Trophoblast cell (in vitro differentiated cells and primary cell): ENCODE data around the gene UCN2.
"Not testable (repeated sequence)": the region's sequence is repeated elsewhere in the genome, so short reads cannot be mapped to it uniquely, and the experiment has no call there.

Source experiments
- DNase-seq, 2 donors: peaks; one replicate each; pipeline ENCODE4 v3.0.0-alpha.2; 2016
- H2AFZ ChIP-seq: 2 replicates; pipeline ENCODE4 v1.6.1; 2013; ENCODE audit warnings: low read length, moderate library complexity, mild to moderate bottlenecking; ENCODE audit not compliant: insufficient read depth, poor library complexity
- H2AK5ac ChIP-seq: 2 replicates; pipeline ENCODE4 v1.6.1; 2013; ENCODE audit warnings: mild to moderate bottlenecking, low read length
- H2BK120ac ChIP-seq: 2 replicates; pipeline ENCODE4 v1.6.1; 2013; ENCODE audit warnings: low read length, mild to moderate bottlenecking, moderate library complexity; ENCODE audit not compliant: insufficient read depth, poor library complexity
- H2BK12ac ChIP-seq: 2 replicates; pipeline ENCODE4 v1.6.1; 2013; ENCODE audit warnings: mild to moderate bottlenecking, low read length, moderate library complexity
- H2BK5ac ChIP-seq: 2 replicates; pipeline ENCODE4 v1.6.1; 2013; ENCODE audit warnings: low read length, low read depth, moderate library complexity, mild to moderate bottlenecking; ENCODE audit not compliant: poor library complexity
- H3K14ac ChIP-seq: 2 replicates; pipeline ENCODE4 v1.6.1; 2013; ENCODE audit warnings: mild to moderate bottlenecking, low read length
- H3K18ac ChIP-seq: 2 replicates; pipeline ENCODE4 v1.6.1; 2013; ENCODE audit warnings: mild to moderate bottlenecking, low read length
- H3K23ac ChIP-seq: 2 replicates; pipeline ENCODE4 v1.6.1; 2013; ENCODE audit warnings: low read length
- H3K27ac ChIP-seq: 2 replicates; pipeline ENCODE4 v1.5.1; 2013; ENCODE audit warnings: low read depth, mild to moderate bottlenecking, inconsistent platforms, low read length, moderate library complexity
- H3K27me3 ChIP-seq: 2 replicates; pipeline ENCODE4 v1.6.1; 2013; ENCODE audit warnings: inconsistent platforms, mild to moderate bottlenecking, low read length, moderate library complexity; ENCODE audit not compliant: insufficient read depth
- H3K36me3 ChIP-seq, 2 experiments: 1 replicate in 1 of 2; 2 replicates in 1 of 2; pipeline ENCODE4 v1.6.1; 2013; ENCODE audit warnings: low read length in 2 of 2, mild to moderate bottlenecking in 2 of 2, moderate library complexity in 1 of 2; ENCODE audit not compliant: insufficient read depth in 2 of 2, control insufficient read depth in 1 of 2
- H3K4ac ChIP-seq: 2 replicates; pipeline ENCODE4 v1.6.1; 2013; ENCODE audit warnings: low read depth, mild to moderate bottlenecking, low read length, moderate library complexity
- H3K4me1 ChIP-seq, 2 experiments: 1 replicate in 1 of 2; 2 replicates in 1 of 2; pipeline ENCODE4 v1.6.1; 2013; ENCODE audit warnings: low read length in 2 of 2, mild to moderate bottlenecking in 2 of 2, moderate library complexity in 1 of 2; ENCODE audit not compliant: insufficient read depth in 2 of 2, control insufficient read depth in 1 of 2
- H3K4me2 ChIP-seq: 2 replicates; pipeline ENCODE4 v1.6.1; 2013; ENCODE audit warnings: inconsistent platforms, mild to moderate bottlenecking, low read length, moderate library complexity
- H3K4me3 ChIP-seq: 2 replicates; pipeline ENCODE4 v1.5.1; 2013; ENCODE audit warnings: mild to moderate bottlenecking, low read depth, low read length, inconsistent platforms
- H3K79me1 ChIP-seq: one replicate; pipeline ENCODE4 v1.6.1; 2013; ENCODE audit warnings: low read length
- H3K79me2 ChIP-seq: 2 replicates; pipeline ENCODE4 v1.6.1; 2013; ENCODE audit warnings: low read length, mild to moderate bottlenecking; ENCODE audit not compliant: control insufficient read depth, insufficient read depth, poor library complexity
- H3K9ac ChIP-seq: 2 replicates; pipeline ENCODE4 v1.6.1; 2013; ENCODE audit warnings: mild to moderate bottlenecking, low read length
- H3K9me3 ChIP-seq: 2 replicates; pipeline ENCODE4 v1.6.1; 2013; ENCODE audit warnings: low read depth, mild to moderate bottlenecking, control low read depth, inconsistent platforms, low read length; ENCODE audit not compliant: insufficient read depth
- H4K12ac ChIP-seq: 2 replicates; pipeline ENCODE4 v1.6.1; 2013; ENCODE audit warnings: low read depth, mild to moderate bottlenecking, low read length, moderate library complexity
- H4K8ac ChIP-seq: 2 replicates; pipeline ENCODE4 v1.6.1; 2013; ENCODE audit warnings: low read depth, mild to moderate bottlenecking, low read length, moderate library complexity
- H4K91ac ChIP-seq: one replicate; pipeline ENCODE4 v1.6.1; 2013; ENCODE audit warnings: low read depth, mild to moderate bottlenecking, low read length, moderate library complexity
- WGBS: extraction: QIAGEN DNeasy Blood & Tissue Kit; methylation state at CpG from one replicate; pipeline ENCODE4 v1.1.7; 2013; ENCODE audit warnings: missing lambda C conversion rate; ENCODE audit not compliant: insufficient read length, insufficient coverage; ENCODE audit errors: extremely low coverage; 5-methylcytosine and 5-hydroxymethylcytosine counted together

The UCN2 gene

DNA sequence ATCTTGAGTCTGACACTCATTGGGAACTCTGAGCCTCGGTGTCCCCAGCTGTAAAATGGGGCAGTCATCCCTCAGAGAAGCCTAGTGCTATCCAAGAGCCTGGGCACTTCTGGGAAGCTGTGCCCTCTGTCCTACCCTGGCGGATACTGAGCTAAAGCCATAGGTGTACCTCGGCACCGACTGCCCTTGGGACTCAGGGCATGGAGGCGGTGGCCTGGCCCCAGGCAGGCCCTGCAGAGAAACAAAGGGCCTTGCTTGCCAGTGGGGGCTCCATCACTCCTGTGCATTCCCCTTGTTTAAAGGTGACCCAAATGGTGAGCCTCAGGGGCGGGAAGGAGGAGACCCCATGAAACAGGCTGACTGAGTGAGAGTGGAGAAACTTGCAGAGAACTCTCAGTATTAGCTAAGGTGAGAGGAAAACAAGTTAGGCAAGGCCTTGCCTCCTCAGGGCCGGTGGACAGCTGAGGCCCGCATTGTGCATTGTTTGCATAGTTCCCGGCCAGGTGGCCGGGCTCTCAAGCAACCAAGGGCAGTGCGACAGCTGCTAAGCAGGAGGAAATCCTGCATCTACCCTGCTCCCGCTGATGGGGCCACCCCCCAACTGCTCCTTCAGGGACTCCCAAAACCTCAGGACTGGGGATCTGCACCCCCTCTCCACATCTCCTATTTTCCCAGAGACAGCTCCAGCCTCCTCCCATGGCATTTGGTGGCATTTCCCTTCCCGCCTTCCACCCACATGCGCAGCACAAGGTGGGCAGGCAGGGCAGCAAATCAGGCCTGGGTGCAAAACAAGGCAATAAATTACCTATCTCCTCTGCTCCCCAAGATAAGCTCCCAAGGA is 11.2 kb downstream of the UCN2 start:
- no peak overlapping the region for H2AFZ ChIP-seq
- H3K18ac ChIP-seq = no peak overlapping the region
- WGBS = no CpG with 5 or more reads among the region's 14 CpGs
- H3K4ac ChIP-seq = no peak overlapping the region
- H3K4me2 ChIP-seq = no peak overlapping the region
- H2BK12ac ChIP-seq = peak overlapping the region; percentile 34
- H2AK5ac ChIP-seq = peak overlapping the region; percentile 27
- peak; percentile 95 for DNase-seq
- H4K8ac ChIP-seq = no peak overlapping the region
- peak overlapping the region; percentile 20 for H2BK120ac ChIP-seq
- H3K27me3 ChIP-seq = no peaks in the 10 kb centered on the region
- no peak overlapping the region for H4K12ac ChIP-seq
- H2BK5ac ChIP-seq = no peak overlapping the region
- H3K9ac ChIP-seq = peak overlapping the region; percentile 3
- no peaks in the 10 kb centered on the region for H3K9me3 ChIP-seq
- peak overlapping the region; percentile 2 for H4K91ac ChIP-seq
- peaks cover 9% of the 10 kb centered on the region for H3K79me2 ChIP-seq
- peaks cover 8 to 25% of the 10 kb centered on the region in 2 experiments for H3K36me3 ChIP-seq
- H3K79me1 ChIP-seq = peaks cover 9% of the 10 kb centered on the region
- H3K14ac ChIP-seq = no peak overlapping the region
- no peak overlapping the region for H3K4me3 ChIP-seq
- peaks cover 19 to 22% of the 10 kb centered on the region in 2 experiments for H3K4me1 ChIP-seq
- H3K23ac ChIP-seq = no peak overlapping the region
- H3K27ac ChIP-seq = no peak overlapping the region

DNA sequence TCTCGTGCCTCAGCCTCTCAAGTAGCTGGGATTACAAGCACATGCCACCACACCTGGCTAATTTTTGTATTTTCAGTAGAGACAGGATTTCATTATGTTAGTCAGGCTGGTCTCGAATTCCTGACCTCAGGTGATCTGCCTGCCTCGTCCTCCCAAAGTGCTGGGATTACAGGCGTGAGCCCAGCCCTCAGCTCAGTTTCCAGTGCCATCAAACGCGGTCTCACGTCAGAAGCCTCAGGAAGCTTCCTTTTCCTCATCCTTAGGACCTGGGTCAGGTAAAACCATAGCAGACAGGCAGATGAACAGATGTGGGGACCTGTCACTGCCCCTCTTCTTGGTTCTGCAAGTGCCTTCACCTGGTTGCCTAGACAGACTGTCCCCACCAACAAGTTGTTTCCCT is 11.9 kb downstream of the UCN2 start:
- no CpG with 5 or more reads among the region's 7 CpGs for WGBS
- not testable (repeated sequence) for H4K12ac ChIP-seq, H3K79me1 ChIP-seq, H3K18ac ChIP-seq, H3K4me3 ChIP-seq, H3K27me3 ChIP-seq, H3K9me3 ChIP-seq, H3K14ac ChIP-seq, H4K8ac ChIP-seq, H2AFZ ChIP-seq, H3K23ac ChIP-seq, H3K9ac ChIP-seq, H3K79me2 ChIP-seq, H3K4me2 ChIP-seq, H2BK5ac ChIP-seq, H3K27ac ChIP-seq, H3K4ac ChIP-seq
- H2BK12ac ChIP-seq = peak overlapping the region; percentile 34
- DNase-seq = peak; percentile 78 to 82
- H2AK5ac ChIP-seq = peak overlapping the region; percentile 27
- H2BK120ac ChIP-seq = peak overlapping the region; percentile 20
- H3K4me1 ChIP-seq = peaks cover 19 to 22% of the 10 kb centered on the region in 2 experiments
- peak overlapping the region; percentile 2 for H4K91ac ChIP-seq
- peaks cover 14 to 30% of the 10 kb centered on the region in 2 experiments for H3K36me3 ChIP-seq

DNA sequence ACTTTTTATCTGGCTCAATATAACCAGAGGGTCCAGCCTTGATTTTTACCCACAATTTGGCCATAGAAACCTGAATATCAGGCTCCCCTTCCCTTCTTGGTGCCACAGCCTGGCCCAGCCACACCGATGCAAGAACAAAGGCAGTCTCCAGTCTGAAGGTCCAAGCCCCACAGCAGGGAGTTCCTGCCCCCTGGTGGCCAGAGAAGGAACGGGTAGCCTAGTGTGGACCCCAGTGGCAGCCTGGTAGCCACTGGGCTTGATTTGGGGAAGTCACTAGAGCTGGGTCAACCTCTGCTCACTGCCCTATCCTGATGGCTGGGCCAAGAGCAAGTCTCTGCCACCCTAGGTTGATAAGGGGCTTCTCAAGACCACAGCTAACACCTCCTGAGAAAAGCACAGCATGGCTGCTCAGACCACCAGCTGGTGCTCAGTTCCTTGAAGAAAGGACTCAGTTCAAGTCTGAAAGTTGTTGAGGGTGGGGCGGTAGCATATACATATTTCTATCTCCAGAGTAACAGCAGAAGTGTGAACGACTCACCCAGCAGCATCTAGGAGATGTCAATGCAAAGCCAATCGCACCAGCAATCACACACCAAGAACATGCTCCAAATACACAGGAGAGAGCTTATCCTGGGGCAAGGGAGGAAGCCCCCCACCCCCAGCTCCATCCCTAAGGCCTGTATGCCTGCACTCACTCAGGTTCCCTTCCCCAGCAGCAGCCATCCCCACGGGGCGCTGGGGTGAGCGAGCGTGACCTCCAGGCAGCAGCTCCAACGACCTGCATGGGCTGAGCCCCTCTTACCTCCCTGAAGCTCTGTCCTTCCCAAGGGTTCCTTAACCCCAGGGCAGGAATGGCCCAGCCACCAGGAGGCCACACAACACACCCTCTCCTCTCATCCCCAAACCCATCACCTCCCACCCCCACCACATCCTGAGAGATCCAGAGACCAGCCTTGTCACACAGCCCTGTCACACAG is 14.6 kb downstream of the UCN2 start:
- no peak overlapping the region for H3K9ac ChIP-seq
- peaks cover 4% of the 10 kb centered on the region for H3K79me1 ChIP-seq
- H3K79me2 ChIP-seq = peaks cover 3% of the 10 kb centered on the region
- H2AFZ ChIP-seq = no peak overlapping the region
- no peaks in the 10 kb centered on the region for H3K27me3 ChIP-seq
- no peak overlapping the region for H2BK5ac ChIP-seq
- H3K4me1 ChIP-seq = peaks cover 10 to 12% of the 10 kb centered on the region in 2 experiments
- no peak overlapping the region for H4K12ac ChIP-seq
- H2BK120ac ChIP-seq = no peak overlapping the region
- H3K4ac ChIP-seq = no peak overlapping the region
- H3K18ac ChIP-seq = no peak overlapping the region
- no peak overlapping the region for H2BK12ac ChIP-seq
- no peak overlapping the region for H3K14ac ChIP-seq
- peaks cover 22 to 37% of the 10 kb centered on the region in 2 experiments for H3K36me3 ChIP-seq
- H3K9me3 ChIP-seq = peaks cover 4% of the 10 kb centered on the region
- no peak overlapping the region for H3K4me2 ChIP-seq
- no peak overlapping the region for H3K23ac ChIP-seq
- H4K8ac ChIP-seq = no peak overlapping the region
- peak overlapping the region; percentile 22 for H2AK5ac ChIP-seq
- no CpG with 5 or more reads among the region's 10 CpGs for WGBS
- no peak overlapping the region for H3K4me3 ChIP-seq
- no peak overlapping the region for H3K27ac ChIP-seq
- peak; percentile 70 to 90 for DNase-seq
- H4K91ac ChIP-seq = no peak overlapping the region

DNA sequence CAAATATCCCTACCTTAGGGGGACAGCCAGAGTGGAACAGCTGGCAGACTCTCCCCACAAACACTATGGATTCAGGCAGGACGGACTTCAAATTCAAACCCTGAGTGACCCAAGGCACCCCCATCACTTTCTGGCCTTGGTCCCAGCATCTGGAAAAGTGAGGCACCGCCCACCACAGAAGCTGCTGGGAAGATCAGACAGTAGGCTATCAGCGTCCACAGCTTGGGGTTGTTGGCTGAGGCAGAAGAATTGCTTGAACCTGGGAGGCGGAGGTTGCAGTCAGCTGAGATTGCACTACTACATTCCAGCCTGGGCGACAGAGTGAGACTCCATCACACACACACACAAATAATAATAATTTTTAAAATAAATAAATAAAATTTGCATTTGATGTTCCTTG is 15.5 kb downstream of the UCN2 start:
- no peak overlapping the region for H3K4ac ChIP-seq
- peaks cover 10 to 12% of the 10 kb centered on the region in 2 experiments for H3K4me1 ChIP-seq
- no peak overlapping the region for H3K23ac ChIP-seq
- no peaks in the 10 kb centered on the region for H3K27me3 ChIP-seq
- no peak overlapping the region for H2BK120ac ChIP-seq
- H3K4me3 ChIP-seq = no peak overlapping the region
- H4K91ac ChIP-seq = no peak overlapping the region
- no peak overlapping the region for H2AFZ ChIP-seq
- no peak overlapping the region for H4K12ac ChIP-seq
- H3K79me1 ChIP-seq = peaks cover 4% of the 10 kb centered on the region
- no peak overlapping the region for H3K9ac ChIP-seq
- no peak overlapping the region for H3K18ac ChIP-seq
- peaks cover 3% of the 10 kb centered on the region for H3K79me2 ChIP-seq
- no peak for DNase-seq
- H4K8ac ChIP-seq = no peak overlapping the region
- H3K27ac ChIP-seq = no peak overlapping the region
- H3K9me3 ChIP-seq = peaks cover 4% of the 10 kb centered on the region
- H3K4me2 ChIP-seq = no peak overlapping the region
- no peak overlapping the region for H2AK5ac ChIP-seq
- H2BK5ac ChIP-seq = no peak overlapping the region
- H3K36me3 ChIP-seq = peaks cover 26 to 42% of the 10 kb centered on the region in 2 experiments
- H3K14ac ChIP-seq = no peak overlapping the region
- H2BK12ac ChIP-seq = peak overlapping the region; percentile 45
- no CpG with 5 or more reads among the region's 5 CpGs for WGBS
